B cell (primary cell): ENCODE results near the gene ARHGAP40. TPM values are rescaled to one million over a fixed set of nuclear protein-coding genes. Genes with fewer than 3 reads are reported as not detected.

Experiments
- ATAC-seq: fragments of 200-7000 bp; cut with Tn5 transposase; one replicate; pipeline ENCODE4 v1.10.0; 2021; ENCODE audit warnings: low read depth, mild to moderate bottlenecking, moderate number of reproducible peaks, moderate library complexity
- CTCF ChIA-PET: fragments of 350-600 bp; sonication (Branson Sonifier 250); formaldehyde crosslinking; loops from one replicate; lab custom pipeline; 2021; ENCODE audit warnings: antibody characterized with exemption, inconsistent platforms; lab: Charles Lee
- POLR2A ChIA-PET: fragments of 350-600 bp; sonication (Branson Sonifier 250); formaldehyde crosslinking; loops from one replicate; lab custom pipeline; 2021; ENCODE audit warnings: antibody characterized with exemption; lab: Charles Lee
- DNase-seq: peaks from one replicate; pipeline ENCODE4 v3.0.0; 2013
- H2AFZ ChIP-seq: 2 replicates; pipeline ENCODE4 v1.6.1; 2012; ENCODE audit warnings: mild to moderate bottlenecking, low read depth, low read length; ENCODE audit not compliant: insufficient read depth, poor library complexity, severe bottlenecking
- H3K27ac ChIP-seq, 2 donors: 1 replicate in 1 of 2; 2 replicates in 1 of 2; pipeline ENCODE4 v1.5.1; 2012 to 2013; ENCODE audit warnings: low read length in 2 of 2, mild to moderate bottlenecking in 2 of 2, moderate library complexity in 1 of 2
- H3K27me3 ChIP-seq, 4 experiments: fragments of 200-600 bp in 1 of 4; sonication (generic) in 1 of 4; replicated peaks in 1 of 4; 1 replicate in 2 of 4; 2 replicates in 2 of 4; pipeline versions ENCODE4 v1.6.1 to v1.7.0; 2013 to 2016; ENCODE audit warnings: low read length in 3 of 4, mild to moderate bottlenecking in 2 of 4, mixed read lengths in 1 of 4, moderate library complexity in 1 of 4; ENCODE audit not compliant: insufficient read depth in 4 of 4, control insufficient read depth in 3 of 4; ENCODE audit errors: control extremely low read depth in 1 of 4
- H3K36me3 ChIP-seq, 2 experiments: replicated peaks in 1 of 2; 1 replicate in 1 of 2; 2 replicates in 1 of 2; pipeline versions ENCODE4 v1.6.1 to v1.7.1; 2013; ENCODE audit warnings: low read length in 1 of 2; ENCODE audit not compliant: insufficient read depth in 2 of 2, control insufficient read depth in 1 of 2; ENCODE audit errors: control extremely low read depth in 1 of 2, extremely low read depth in 1 of 2
- H3K4me1 ChIP-seq, 2 donors: fragments of 200-600 bp in 1 of 2; sonication (generic) in 1 of 2; 1 replicate in 1 of 2; 2 replicates in 1 of 2; pipeline versions ENCODE4 v1.5.1 to v1.6.1; 2013 to 2017; ENCODE audit warnings: low read length in 2 of 2; ENCODE audit not compliant: control insufficient read depth in 2 of 2, insufficient read depth in 2 of 2
- H3K4me2 ChIP-seq: replicated peaks from 2 replicates; pipeline ENCODE3; 2012; ENCODE audit warnings: mild to moderate bottlenecking, low read depth, low read length; ENCODE audit not compliant: poor library complexity, severe bottlenecking
- H3K4me3 ChIP-seq, 5 experiments: fragments of 200-600 bp in 1 of 5; sonication (generic) in 1 of 5; 1 replicate in 3 of 5; 2 replicates in 2 of 5; pipeline versions ENCODE4 v1.5.1 to v1.7.0; 2011 to 2016; ENCODE audit warnings: low read length in 4 of 5, mild to moderate bottlenecking in 4 of 5, low read depth in 2 of 5, control low read depth in 1 of 5, moderate library complexity in 1 of 5; ENCODE audit not compliant: insufficient read depth in 1 of 5; ENCODE audit errors: control extremely low read depth in 1 of 5, extremely low read depth in 1 of 5
- H3K79me2 ChIP-seq: fragments of 200-600 bp; sonication (generic); one replicate; pipeline ENCODE4 v1.6.0; 2016; ENCODE audit warnings: low read length; ENCODE audit not compliant: control insufficient read depth, insufficient read depth
- H3K9ac ChIP-seq: fragments of 200-600 bp; sonication (generic); 2 replicates; pipeline ENCODE4 v1.6.1; 2017; ENCODE audit warnings: mild to moderate bottlenecking, low read length, moderate library complexity
- H3K9me3 ChIP-seq, 3 donors: one replicate each; pipeline versions ENCODE4 v1.6.1 to v1.7.1; 2013; ENCODE audit warnings: low read length in 2 of 3; ENCODE audit not compliant: control insufficient read depth in 2 of 3, insufficient read depth in 1 of 3; ENCODE audit errors: control extremely low read depth in 1 of 3
- H4K20me1 ChIP-seq: 2 replicates; pipeline ENCODE4 v1.6.0; 2012; ENCODE audit warnings: mild to moderate bottlenecking, low read length; ENCODE audit not compliant: insufficient read depth, control insufficient read depth, poor library complexity, severe bottlenecking
- H3K27ac Mint-ChIP-seq: one replicate; pipeline ENCODE4 v1.8.0; 2021; ENCODE audit warnings: mixed read lengths
- H3K27me3 Mint-ChIP-seq: one replicate; pipeline ENCODE4 v1.8.0; 2021; ENCODE audit warnings: mixed read lengths
- H3K4me1 Mint-ChIP-seq: one replicate; pipeline ENCODE4 v1.8.0; 2021; ENCODE audit warnings: mixed read lengths
- H3K4me3 Mint-ChIP-seq: one replicate; pipeline ENCODE4 v1.8.0; 2021; ENCODE audit warnings: mixed read lengths
- H3K9me3 Mint-ChIP-seq: one replicate; pipeline ENCODE4 v1.8.0; 2022; ENCODE audit warnings: mixed read lengths; ENCODE audit not compliant: insufficient read depth
- CTCF ChIP-seq: fragments of 200-600 bp; IDR thresholded peaks from one replicate; pipeline ENCODE4 v1.8.0; 2022; ENCODE audit warnings: antibody characterized with exemption, mild to moderate bottlenecking
- EZH2 ChIP-seq: IDR thresholded peaks from 2 replicates; pipeline ENCODE4 v1.6.1; 2012; ENCODE audit warnings: borderline replicate concordance, low read depth, mild to moderate bottlenecking, moderate library complexity, low read length; ENCODE audit not compliant: insufficient read depth, poor library complexity, severe bottlenecking
- WGBS: methylation state at CpG from one replicate; pipeline ENCODE4 v1.1.5; 2013; ENCODE audit warnings: missing lambda C conversion rate; ENCODE audit not compliant: insufficient coverage; 5-methylcytosine and 5-hydroxymethylcytosine counted together
- intact Hi-C: fragments of 100-400 bp; cut with micrococcal nuclease; formaldehyde crosslinking; loops from one replicate; pipeline ENCODE4 v1.10.0; 2022
- polyA plus RNA-seq: library from polyadenylated mRNA; depleted of rRNA; stranded (reverse); fragments of >200 nt; gene quantifications from 2 replicates; pipeline ENCODE4 v1.2.3, GENCODE V29; 2012
- total RNA-seq, 2 donors: library from RNA; stranded (reverse); fragments of 120-200 nt in 1 of 2; gene quantifications; 1 replicate in 1 of 2; 2 replicates in 1 of 2; pipeline versions ENCODE4 v1.2.3 to v1.2.4, GENCODE V29; 2013 to 2022

The ARHGAP40 gene
- total and polyA plus RNA-seq, 2 donors (not counting 1 experiment from before 2014, with no cell fraction given) = not detected

GRCh38 chr20:38625896-38626295 is 24.3 kb downstream of the ARHGAP40 start:
- H3K4me1 ChIP-seq = no peaks in the 10 kb centered on the region
- H3K27ac ChIP-seq = no peak overlapping the region
- H3K9me3 ChIP-seq = peaks cover 0 to 6% (median 0%) of the 10 kb centered on the region in 3 donors
- H3K9ac ChIP-seq = no peak overlapping the region
- H2AFZ ChIP-seq = no peak overlapping the region
- H3K79me2 ChIP-seq = no peaks in the 10 kb centered on the region
- no peak overlapping the region for H3K4me3 ChIP-seq
- intact Hi-C loops = no loop called here
- H4K20me1 ChIP-seq = no peaks in the 10 kb centered on the region
- Mint-ChIP-seq H3K4me3 (no peak overlapping the region), H3K27ac (no peak overlapping the region), H3K27me3 (peaks cover 27% of the 10 kb centered on the region), H3K4me1 (no peaks in the 10 kb centered on the region), H3K9me3 (no peaks in the 10 kb centered on the region)
- ATAC-seq = no peak
- CTCF ChIA-PET = no interaction called here
- H3K36me3 ChIP-seq = no peaks in the 10 kb centered on the region
- no peak for TF ChIP-seq CTCF
- TF ChIP-seq EZH2 = no peak
- H3K27me3 ChIP-seq = peaks cover 0 to 6% (median 3%) of the 10 kb centered on the region in 4 experiments
- POLR2A ChIA-PET = no interaction called here
- no peak for DNase-seq
- no peak overlapping the region for H3K4me2 ChIP-seq

- DNase-seq (no peak), ATAC-seq (no peak)
- Histone ChIP-seq H3K9me3 (peaks cover 0 to 6% (median 0%) of the 10 kb centered on the region in 3 donors), H3K27ac (no peak overlapping the region), H3K27me3 (peaks cover 0 to 4% (median 1%) of the 10 kb centered on the region in 4 experiments), H3K4me1 (no peaks in the 10 kb centered on the region), H3K4me2 (no peak overlapping the region), H2AFZ (no peak overlapping the region), H3K9ac (no peak overlapping the region), H4K20me1 (no peaks in the 10 kb centered on the region), H3K36me3 (no peaks in the 10 kb centered on the region), H3K4me3 (no peak overlapping the region), H3K79me2 (no peaks in the 10 kb centered on the region)
- Mint-ChIP-seq H3K4me1 (no peaks in the 10 kb centered on the region), H3K27me3 (peaks cover 19% of the 10 kb centered on the region), H3K9me3 (no peaks in the 10 kb centered on the region), H3K27ac (no peak overlapping the region), H3K4me3 (no peak overlapping the region)
- WGBS = 96% methylated on average over 9 of the region's 10 CpGs
- intact Hi-C loops = no loop called here
- POLR2A ChIA-PET = no interaction called here
- no peak for TF ChIP-seq CTCF
- no peak for TF ChIP-seq EZH2
- CTCF ChIA-PET = no interaction called here
Observed at GRCh38 chr20:38626921-38627659, 25.5 kb downstream of the ARHGAP40 start.
